Astrocyte (in vitro differentiated cells and primary cell): Measurements from ENCODE around the gene FBXL4. TPM values are rescaled to one million over a fixed set of nuclear protein-coding genes. Genes with fewer than 3 reads are reported as not detected.

Experiments used
- DNase-seq: peaks from one replicate; pipeline ENCODE4 v3.0.0-alpha.2; 2010; ENCODE audit warnings: low read depth
- FAIRE-seq: peaks from 2 replicates; lab custom pipeline; 2011; peaks lifted over from hg19 to GRCh38; lab: Jason Lieb, UNC
- H2AFZ ChIP-seq: 2 replicates; pipeline ENCODE4 v1.6.0; 2012; ENCODE audit warnings: low read depth, low read length, inconsistent platforms
- H3K27ac ChIP-seq: 2 replicates; pipeline ENCODE4 v1.5.1; 2011; ENCODE audit warnings: low read depth, low read length, inconsistent platforms
- H3K27me3 ChIP-seq: 2 replicates; pipeline ENCODE4 v1.6.0; 2011; ENCODE audit warnings: low read length, inconsistent platforms; ENCODE audit not compliant: insufficient read depth
- H3K36me3 ChIP-seq: 2 replicates; pipeline ENCODE4 v1.5.1; 2011; ENCODE audit warnings: low read length, inconsistent platforms; ENCODE audit not compliant: insufficient read depth
- H3K4me1 ChIP-seq: 2 replicates; pipeline ENCODE4 v1.5.1; 2011; ENCODE audit warnings: low read length, inconsistent platforms; ENCODE audit not compliant: insufficient read depth
- H3K4me2 ChIP-seq: 2 replicates; pipeline ENCODE4 v1.6.0; 2012; ENCODE audit warnings: low read length, inconsistent platforms
- H3K4me3 ChIP-seq: 2 replicates; pipeline ENCODE4 v1.5.1; 2011; ENCODE audit warnings: low read depth, mild to moderate bottlenecking, low read length, inconsistent platforms; ENCODE audit not compliant: insufficient read depth
- H3K79me2 ChIP-seq: 2 replicates; pipeline ENCODE4 v1.6.0; 2012; ENCODE audit warnings: mild to moderate bottlenecking, low read length, inconsistent platforms; ENCODE audit not compliant: insufficient read depth
- H3K9ac ChIP-seq: 2 replicates; pipeline ENCODE4 v1.6.0; 2012; ENCODE audit warnings: mild to moderate bottlenecking, low read length, inconsistent platforms
- H3K9me3 ChIP-seq: 2 replicates; pipeline ENCODE4 v1.5.1; 2012; ENCODE audit warnings: low read depth, mild to moderate bottlenecking, low read length, inconsistent platforms; ENCODE audit not compliant: insufficient read depth
- H4K20me1 ChIP-seq: 2 replicates; pipeline ENCODE4 v1.6.0; 2012; ENCODE audit warnings: low read length, inconsistent platforms; ENCODE audit not compliant: insufficient read depth
- H3K27ac Mint-ChIP-seq: one replicate; pipeline ENCODE4 v1.8.0; 2021; ENCODE audit warnings: mild to moderate bottlenecking, mixed read lengths; ENCODE audit not compliant: unreplicated experiment
- H3K27me3 Mint-ChIP-seq: one replicate; pipeline ENCODE4 v1.8.0; 2021; ENCODE audit warnings: low read depth, mixed read lengths; ENCODE audit not compliant: unreplicated experiment
- H3K36me3 Mint-ChIP-seq: one replicate; pipeline ENCODE4 v1.8.0; 2021; ENCODE audit warnings: low read depth, mixed read lengths; ENCODE audit not compliant: unreplicated experiment
- H3K4me1 Mint-ChIP-seq: one replicate; pipeline ENCODE4 v1.8.0; 2021; ENCODE audit warnings: low read depth, mixed read lengths; ENCODE audit not compliant: unreplicated experiment
- H3K4me3 Mint-ChIP-seq: one replicate; pipeline ENCODE4 v1.8.0; 2021; ENCODE audit warnings: mild to moderate bottlenecking, moderate library complexity, mixed read lengths; ENCODE audit not compliant: unreplicated experiment
- H3K9me3 Mint-ChIP-seq: one replicate; pipeline ENCODE4 v1.8.0; 2021; ENCODE audit warnings: mild to moderate bottlenecking, mixed read lengths; ENCODE audit not compliant: unreplicated experiment
- EZH2 ChIP-seq: IDR thresholded peaks from 2 replicates; pipeline ENCODE4 v1.6.1; 2012; ENCODE audit warnings: mild to moderate bottlenecking, low read length, inconsistent platforms; ENCODE audit not compliant: insufficient read depth
- total RNA-seq: library from RNA; stranded (reverse); gene quantifications from 2 replicates; pipeline ENCODE4 v1.2.1, GENCODE V29; 2021
- TF ChIP-seq, protein P1 (sequence below): IDR thresholded peaks from 2 replicates; pipeline ENCODE4 v1.5.1; 2011; ENCODE audit warnings: low read depth, mild to moderate bottlenecking, inconsistent platforms, low read length, moderate library complexity; ENCODE audit not compliant: insufficient read depth

FBXL4 gene
- total RNA-seq, 1 donor from 2014 or later: 16.1 TPM

- Histone ChIP-seq H3K36me3 (no peaks in the 10 kb centered on the region), H3K4me1 (no peaks in the 10 kb centered on the region), H3K27ac (no peak overlapping the region), H4K20me1 (no peaks in the 10 kb centered on the region), H3K79me2 (no peaks in the 10 kb centered on the region), H3K27me3 (no peaks in the 10 kb centered on the region), H3K4me3 (no peak overlapping the region), H2AFZ (no peak overlapping the region), H3K9me3 (no peaks in the 10 kb centered on the region), H3K4me2 (no peak overlapping the region), H3K9ac (no peak overlapping the region)
- no peaks in the 10 kb centered on the region for H3K4me1 Mint-ChIP-seq
- H3K27me3 Mint-ChIP-seq: no peaks in the 10 kb centered on the region
- peaks cover 4% of the 10 kb centered on the region for H3K9me3 Mint-ChIP-seq
- DNase-seq (no peak), FAIRE-seq (no peak)
- no peaks in the 10 kb centered on the region for H3K36me3 Mint-ChIP-seq
- TF ChIP-seq EZH2: no peak
- TF ChIP-seq, protein P1, sequence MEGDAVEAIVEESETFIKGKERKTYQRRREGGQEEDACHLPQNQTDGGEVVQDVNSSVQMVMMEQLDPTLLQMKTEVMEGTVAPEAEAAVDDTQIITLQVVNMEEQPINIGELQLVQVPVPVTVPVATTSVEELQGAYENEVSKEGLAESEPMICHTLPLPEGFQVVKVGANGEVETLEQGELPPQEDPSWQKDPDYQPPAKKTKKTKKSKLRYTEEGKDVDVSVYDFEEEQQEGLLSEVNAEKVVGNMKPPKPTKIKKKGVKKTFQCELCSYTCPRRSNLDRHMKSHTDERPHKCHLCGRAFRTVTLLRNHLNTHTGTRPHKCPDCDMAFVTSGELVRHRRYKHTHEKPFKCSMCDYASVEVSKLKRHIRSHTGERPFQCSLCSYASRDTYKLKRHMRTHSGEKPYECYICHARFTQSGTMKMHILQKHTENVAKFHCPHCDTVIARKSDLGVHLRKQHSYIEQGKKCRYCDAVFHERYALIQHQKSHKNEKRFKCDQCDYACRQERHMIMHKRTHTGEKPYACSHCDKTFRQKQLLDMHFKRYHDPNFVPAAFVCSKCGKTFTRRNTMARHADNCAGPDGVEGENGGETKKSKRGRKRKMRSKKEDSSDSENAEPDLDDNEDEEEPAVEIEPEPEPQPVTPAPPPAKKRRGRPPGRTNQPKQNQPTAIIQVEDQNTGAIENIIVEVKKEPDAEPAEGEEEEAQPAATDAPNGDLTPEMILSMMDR: no peak
- H3K4me3 Mint-ChIP-seq: no peak overlapping the region
- H3K27ac Mint-ChIP-seq: no peak overlapping the region
These were observed 25.8 kb upstream of the FBXL4 start for GRCh38 chr6:98973571-98973970.

- H3K79me2 ChIP-seq: no peaks in the 10 kb centered on the region
- no peaks in the 10 kb centered on the region for H4K20me1 ChIP-seq
- no peak overlapping the region for H2AFZ ChIP-seq
- Mint-ChIP-seq H3K27me3 (no peaks in the 10 kb centered on the region), H3K27ac (no peak overlapping the region), H3K9me3 (peaks cover 4% of the 10 kb centered on the region), H3K4me3 (no peak overlapping the region), H3K4me1 (no peaks in the 10 kb centered on the region), H3K36me3 (no peaks in the 10 kb centered on the region)
- H3K9ac ChIP-seq: no peak overlapping the region
- H3K4me2 ChIP-seq: no peak overlapping the region
- H3K4me1 ChIP-seq: no peaks in the 10 kb centered on the region
- no peak overlapping the region for H3K27ac ChIP-seq
- H3K4me3 ChIP-seq: no peak overlapping the region
- no peaks in the 10 kb centered on the region for H3K36me3 ChIP-seq
- FAIRE-seq (no peak), DNase-seq (no peak)
- no peaks in the 10 kb centered on the region for H3K9me3 ChIP-seq
- no peaks in the 10 kb centered on the region for H3K27me3 ChIP-seq
- TF ChIP-seq, protein P1: no peak
- TF ChIP-seq EZH2: no peak
These were observed 23.6 kb upstream of the FBXL4 start for GRCh38 chr6:98971303-98971702.

GRCh38 chr6:98970469-98970868 lies 22.7 kb upstream of the FBXL4 start:
- H3K4me2 ChIP-seq: no peak overlapping the region

More at GRCh38 chr6:98970469-98970868, 22.7 kb upstream of the FBXL4 start:
- Histone ChIP-seq H3K9me3 (no peaks in the 10 kb centered on the region), H3K27ac (no peak overlapping the region), H3K4me1 (no peaks in the 10 kb centered on the region), H3K9ac (no peak overlapping the region), H3K4me3 (no peak overlapping the region), H2AFZ (no peak overlapping the region), H4K20me1 (no peaks in the 10 kb centered on the region), H3K27me3 (no peaks in the 10 kb centered on the region), H3K79me2 (no peaks in the 10 kb centered on the region), H3K36me3 (no peaks in the 10 kb centered on the region)
- H3K36me3 Mint-ChIP-seq: no peaks in the 10 kb centered on the region
- FAIRE-seq (no peak), DNase-seq (no peak)
- TF ChIP-seq EZH2: no peak
- H3K27ac Mint-ChIP-seq: no peak overlapping the region
- H3K4me3 Mint-ChIP-seq: no peak overlapping the region
- no peaks in the 10 kb centered on the region for H3K27me3 Mint-ChIP-seq
- peaks cover 4% of the 10 kb centered on the region for H3K9me3 Mint-ChIP-seq
- H3K4me1 Mint-ChIP-seq: no peaks in the 10 kb centered on the region
